IPS DF 19.7 (cell line): ENCODE results near the gene LMNA.

ENCODE experiments used
- DNase-seq: peaks from one replicate; pipeline ENCODE4 v3.0.0-alpha.2; 2013; ENCODE audit warnings: low read depth, low spot score

LMNA gene

GRCh38 chr1:156140879-156141707 is 26.6 kb downstream of the LMNA start:
- DNase-seq: no peak

DNA sequence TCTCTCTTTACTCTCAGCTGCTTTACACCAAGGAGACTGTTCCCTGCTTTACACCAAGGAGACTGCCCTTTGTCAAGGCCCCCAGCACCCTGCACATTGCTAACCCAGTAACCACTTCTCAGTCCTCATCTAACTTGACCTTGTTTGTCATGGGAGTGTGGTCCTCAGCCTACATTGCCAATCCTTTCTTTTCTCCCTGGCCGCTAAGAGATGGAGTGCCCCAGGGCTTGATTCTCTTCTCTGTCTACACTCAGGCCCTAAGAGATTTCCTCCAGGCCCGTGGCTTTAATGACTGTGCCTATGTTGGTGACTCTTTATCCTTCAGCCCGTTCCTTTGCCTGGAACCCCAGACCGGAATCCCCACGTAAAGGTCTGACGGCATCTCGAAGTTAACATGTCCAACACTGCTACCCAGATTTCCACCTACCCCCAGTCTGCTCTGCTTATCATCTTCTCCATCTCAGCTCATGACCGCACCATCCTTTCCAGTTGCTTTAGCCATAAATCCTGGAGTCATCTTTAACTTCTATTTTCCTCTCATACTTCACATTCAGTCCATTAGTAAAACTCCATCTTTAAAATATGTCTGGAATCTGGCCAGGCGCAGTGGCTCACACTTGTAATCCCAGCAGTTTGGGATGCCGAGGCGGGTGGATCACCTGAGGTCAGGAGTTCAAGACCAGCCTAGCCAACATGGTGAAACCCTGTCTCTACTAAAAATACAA is 29.4 kb downstream of the LMNA start:
- no peak for DNase-seq

- DNase-seq: no peak
These were observed 30.2 kb downstream of the LMNA start for GRCh38 chr1:156144742-156145141.

DNA sequence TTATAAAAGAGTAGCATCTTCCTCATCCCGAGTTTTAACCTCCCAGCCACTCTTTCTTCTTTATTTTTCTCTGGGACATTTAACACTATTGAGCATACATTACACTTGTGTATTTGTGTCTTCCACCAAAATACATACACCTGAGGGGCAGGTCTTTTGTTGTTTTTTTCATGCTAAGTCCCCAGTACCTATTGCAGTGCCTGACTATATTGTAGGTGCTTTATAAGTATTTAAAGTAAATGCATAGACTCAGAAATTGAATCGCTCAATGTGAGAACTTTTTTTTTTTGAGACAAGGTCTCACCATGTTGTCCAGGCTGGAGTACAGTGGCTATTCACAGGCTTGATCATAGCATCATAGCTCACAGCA is 31.1 kb downstream of the LMNA start:
- DNase-seq: no peak

GRCh38 chr1:156146020-156146768 is 31.7 kb downstream of the LMNA start:
- no peak for DNase-seq

DNA sequence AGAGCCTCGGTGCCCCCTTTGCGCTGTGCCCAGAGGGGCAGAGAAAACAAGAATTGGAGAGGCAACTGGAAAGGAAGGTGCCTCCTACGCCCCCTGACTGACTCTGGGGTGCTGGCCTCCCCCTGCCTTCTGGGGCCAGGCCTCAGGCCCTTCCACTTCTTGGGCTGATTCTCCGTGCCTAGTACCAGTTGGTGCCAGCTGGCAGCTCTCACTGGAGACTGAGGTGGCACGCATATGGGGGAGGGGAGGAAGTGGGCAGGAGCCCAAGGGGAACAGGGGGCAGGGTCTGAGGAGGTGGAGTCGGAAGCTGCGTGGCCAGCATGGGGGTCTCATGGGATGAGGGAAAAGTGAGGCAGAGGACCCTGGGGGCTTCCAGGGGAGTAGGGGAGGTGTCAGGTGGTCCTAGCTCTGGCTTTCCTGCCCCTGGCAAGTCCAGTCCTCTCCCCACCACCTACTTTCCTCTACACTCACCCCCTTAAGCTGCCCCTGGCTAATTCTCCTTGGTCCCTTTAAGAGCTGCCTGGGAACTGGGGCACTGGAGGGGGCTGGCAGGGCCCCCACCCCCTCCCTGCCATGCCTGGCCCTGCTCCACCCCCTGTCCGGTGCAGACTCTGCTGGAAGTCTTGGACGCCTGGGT is 32.4 kb downstream of the LMNA start:
- no peak for DNase-seq

- no peak for DNase-seq
These were observed 33.7 kb downstream of the LMNA start for GRCh38 chr1:156148216-156148615.

DNA sequence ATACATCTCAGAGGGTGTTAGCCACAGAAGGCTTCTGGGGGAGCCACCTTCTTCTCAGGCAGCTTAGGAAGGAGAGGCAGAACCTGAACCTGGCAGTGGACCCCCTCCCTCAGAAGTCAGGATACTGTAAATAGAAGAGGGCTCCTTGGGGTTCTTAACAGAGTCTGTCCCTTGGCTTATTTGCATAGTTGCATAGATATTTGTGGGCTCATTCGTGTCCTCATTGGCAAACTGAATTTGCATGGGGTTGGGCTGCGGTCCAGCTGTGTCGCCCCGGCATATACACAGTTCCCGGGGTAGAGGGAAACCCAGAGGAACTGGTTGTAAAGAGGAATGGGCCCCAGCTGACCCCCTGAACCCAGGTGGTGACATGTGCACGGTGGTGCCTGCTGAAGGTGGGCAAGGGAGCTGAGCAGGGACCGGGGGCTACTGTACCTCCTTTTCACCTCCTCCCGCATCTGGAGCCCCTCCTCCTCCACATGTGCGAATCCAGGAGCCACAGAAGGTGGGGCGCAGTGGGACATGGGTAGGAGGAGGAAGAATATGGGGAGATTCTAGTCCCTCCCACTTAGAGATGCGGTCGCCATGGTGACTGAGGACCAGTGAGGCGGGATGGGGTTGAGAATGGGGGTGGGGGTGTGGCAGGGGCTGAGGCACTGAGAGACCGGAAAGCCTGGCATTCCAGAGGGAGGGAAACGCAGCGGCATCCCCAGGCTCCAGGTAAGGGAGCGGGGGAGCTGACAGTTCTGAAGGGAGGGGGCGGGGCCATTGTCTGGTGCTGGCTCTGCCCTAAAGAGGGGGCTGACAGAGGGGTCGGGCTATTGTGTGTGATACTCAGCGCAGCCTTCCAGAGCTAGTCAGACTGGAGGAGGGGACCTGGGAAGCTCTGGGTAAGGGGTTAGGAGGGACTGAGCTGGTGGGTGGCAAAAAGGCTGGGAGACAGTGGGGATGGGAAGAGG is 35.1 kb downstream of the LMNA start:
- peak; percentile 93 for DNase-seq

- no peak for DNase-seq
These were observed 36.0 kb downstream of the LMNA start for GRCh38 chr1:156150333-156151011.

DNA sequence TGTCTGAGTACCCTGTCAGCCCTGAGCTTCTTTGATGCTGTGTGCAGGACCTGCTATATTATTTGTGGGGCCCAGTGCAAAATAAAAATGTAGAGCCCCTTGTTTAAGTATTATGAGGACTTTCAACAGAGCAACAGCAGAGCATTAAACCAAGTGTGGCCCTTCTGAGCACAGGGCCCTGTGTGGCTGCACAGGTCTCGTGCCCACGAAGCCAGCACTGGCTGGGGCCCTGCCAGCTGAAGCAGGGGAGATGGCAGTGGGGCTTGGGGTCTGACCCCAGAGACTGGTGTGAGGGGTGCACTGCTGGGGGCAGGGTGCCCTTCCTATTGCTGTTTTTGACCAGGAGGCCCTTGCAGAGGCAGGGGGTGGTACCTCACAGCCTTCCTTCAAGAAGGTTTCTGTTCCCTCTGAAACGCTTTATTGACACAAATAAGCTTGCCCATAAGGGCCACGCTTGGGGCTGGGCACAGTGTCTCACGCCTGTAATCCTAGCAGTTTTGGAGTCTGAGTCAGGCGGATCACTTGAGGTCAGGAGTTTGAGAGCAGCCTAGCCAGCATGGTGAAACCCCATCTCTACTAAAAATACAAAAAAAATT is 36.7 kb downstream of the LMNA start:
- DNase-seq: no peak

DNA sequence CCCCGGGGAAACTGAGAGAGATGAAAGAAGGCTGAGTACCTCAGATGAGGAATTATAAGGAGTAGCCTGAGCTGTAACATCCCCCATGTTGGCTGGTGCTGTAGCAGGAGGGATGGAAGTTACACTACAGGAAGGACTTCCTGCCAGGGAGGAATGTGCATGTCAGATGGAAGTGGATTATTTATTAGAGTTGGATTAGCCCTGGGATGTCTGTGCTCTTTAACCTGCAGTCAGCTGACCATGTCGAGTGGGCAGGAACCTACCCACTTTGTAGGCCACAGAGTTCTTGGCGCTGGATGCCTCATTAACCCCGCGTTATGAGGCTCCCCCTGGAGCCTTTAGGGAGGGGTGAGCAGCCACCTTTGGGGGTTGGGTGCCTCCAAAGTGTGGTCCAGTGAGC is 38.1 kb downstream of the LMNA start:
- no peak for DNase-seq

GRCh38 chr1:156153362-156153761 is 38.9 kb downstream of the LMNA start, which contains the start of gene SEMA4A:
SEMA4A (plus strand) TSS chr1:156153585; CDS start chr1:156154579, 994 bp downstream.
- no peak for DNase-seq

DNA sequence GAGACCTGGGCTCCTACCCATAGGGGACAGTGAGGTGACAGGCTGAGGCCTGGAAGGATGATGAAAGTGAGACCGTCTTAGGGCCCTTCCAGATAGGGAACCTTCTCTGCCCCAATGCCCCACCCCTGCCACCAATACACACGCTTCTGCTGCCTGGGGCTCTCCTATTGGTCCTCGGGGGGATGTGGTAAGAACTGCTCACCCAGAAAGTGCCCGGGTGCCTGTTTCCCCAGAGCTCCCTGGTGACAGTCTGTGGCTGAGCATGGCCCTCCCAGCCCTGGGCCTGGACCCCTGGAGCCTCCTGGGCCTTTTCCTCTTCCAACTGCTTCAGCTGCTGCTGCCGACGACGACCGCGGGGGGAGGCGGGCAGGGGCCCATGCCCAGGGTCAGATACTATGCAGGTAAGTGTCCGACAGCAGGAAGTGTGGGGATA is 39.8 kb downstream of the LMNA start:
- DNase-seq: no peak

GRCh38 chr1:156155756-156156510 is 41.4 kb downstream of the LMNA start:
- DNase-seq: no peak

GRCh38 chr1:156157506-156157905 is 43.0 kb downstream of the LMNA start:
- DNase-seq: no peak

DNA sequence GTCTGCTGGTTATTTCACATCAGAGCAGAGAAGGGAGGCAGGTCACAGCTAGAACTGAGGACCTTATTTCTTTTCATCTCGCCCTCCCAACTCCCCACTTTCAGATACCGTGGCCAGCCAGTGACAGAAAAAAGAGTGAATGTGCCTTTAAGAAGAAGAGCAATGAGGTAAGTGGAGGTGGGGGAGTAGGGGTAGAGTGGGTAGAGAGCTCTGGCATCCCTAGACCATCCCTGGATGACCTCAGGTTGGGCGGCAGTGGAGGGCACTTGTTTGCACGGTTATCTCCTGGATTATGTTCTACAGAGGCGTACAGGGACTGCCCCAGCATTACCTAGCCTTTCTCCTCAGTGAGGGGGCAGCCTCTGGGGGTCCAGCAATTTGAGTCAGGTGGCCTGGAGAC is 43.5 kb downstream of the LMNA start:
- no peak for DNase-seq

DNA sequence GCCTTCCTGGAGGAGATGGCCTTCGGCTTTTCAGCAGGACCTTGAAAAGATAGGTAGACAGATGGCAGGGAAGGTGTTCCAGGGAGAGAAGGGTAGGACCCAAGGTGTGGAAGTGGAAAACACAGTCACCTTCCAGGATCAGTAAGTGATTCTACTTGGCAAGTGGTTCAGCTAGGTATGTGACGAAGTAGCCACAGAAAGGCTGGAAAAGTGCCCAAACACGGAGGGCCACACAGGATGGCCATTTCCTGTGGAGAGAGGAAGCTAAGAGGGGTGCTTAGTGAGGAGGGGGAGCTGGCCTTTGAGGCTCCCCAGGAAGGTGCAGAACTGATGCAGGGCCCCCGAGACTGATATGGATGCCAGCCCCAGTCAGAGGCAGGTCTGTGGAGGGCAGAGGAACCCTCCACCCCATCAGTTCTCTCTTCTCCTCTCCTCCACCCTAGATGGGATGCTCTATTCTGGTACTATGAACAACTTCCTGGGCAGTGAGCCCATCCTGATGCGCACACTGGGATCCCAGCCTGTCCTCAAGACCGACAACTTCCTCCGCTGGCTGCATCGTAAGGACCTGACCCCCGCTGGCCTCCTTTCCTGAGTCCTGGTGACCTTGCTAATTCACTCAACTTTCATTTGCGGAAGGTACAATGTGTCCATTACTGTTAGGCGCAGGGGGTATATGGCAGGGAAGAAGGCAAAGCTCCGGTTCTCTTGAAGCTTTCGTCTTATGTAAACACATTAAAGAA is 45.7 kb downstream of the LMNA start:
- DNase-seq: no peak

- no peak for DNase-seq
These were observed 46.2 kb downstream of the LMNA start for GRCh38 chr1:156160743-156161171.
